ENCODE data around the gene PATE3. TPM values are rescaled to one million over a fixed set of nuclear protein-coding genes. Genes with fewer than 3 reads are reported as not detected.

Gene PATE3
- polyA plus RNA-seq, 1 experiment: not detected

DNA sequence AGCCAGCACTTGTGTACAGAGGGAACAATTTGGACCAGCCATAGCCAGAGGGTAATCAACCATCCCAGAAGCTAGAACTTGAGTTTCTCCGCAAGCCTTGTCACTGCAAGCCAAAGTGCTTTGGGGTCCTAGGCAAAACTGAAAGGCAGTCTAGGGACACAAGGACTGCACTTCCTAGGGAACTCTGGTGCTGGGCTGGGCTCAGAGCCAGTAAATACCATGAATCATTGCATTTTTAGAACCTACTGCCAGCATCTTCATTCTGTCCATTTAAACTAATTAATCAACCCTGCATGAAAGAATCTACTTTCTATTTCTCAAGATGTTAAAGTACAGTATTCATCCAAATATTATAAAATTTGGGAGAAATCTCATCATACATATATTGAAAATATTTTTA is 20.0 kb downstream of the PATE3 start:
- DNase-seq (ENCODE audit: low read depth, low spot score): no peak
- CTCF ChIA-PET: no interaction called here
- TF ChIP-seq, protein P1, sequence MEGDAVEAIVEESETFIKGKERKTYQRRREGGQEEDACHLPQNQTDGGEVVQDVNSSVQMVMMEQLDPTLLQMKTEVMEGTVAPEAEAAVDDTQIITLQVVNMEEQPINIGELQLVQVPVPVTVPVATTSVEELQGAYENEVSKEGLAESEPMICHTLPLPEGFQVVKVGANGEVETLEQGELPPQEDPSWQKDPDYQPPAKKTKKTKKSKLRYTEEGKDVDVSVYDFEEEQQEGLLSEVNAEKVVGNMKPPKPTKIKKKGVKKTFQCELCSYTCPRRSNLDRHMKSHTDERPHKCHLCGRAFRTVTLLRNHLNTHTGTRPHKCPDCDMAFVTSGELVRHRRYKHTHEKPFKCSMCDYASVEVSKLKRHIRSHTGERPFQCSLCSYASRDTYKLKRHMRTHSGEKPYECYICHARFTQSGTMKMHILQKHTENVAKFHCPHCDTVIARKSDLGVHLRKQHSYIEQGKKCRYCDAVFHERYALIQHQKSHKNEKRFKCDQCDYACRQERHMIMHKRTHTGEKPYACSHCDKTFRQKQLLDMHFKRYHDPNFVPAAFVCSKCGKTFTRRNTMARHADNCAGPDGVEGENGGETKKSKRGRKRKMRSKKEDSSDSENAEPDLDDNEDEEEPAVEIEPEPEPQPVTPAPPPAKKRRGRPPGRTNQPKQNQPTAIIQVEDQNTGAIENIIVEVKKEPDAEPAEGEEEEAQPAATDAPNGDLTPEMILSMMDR (IDR thresholded peaks at IDR 0.05; ENCODE audit: low read depth, low read length): no peak
- POLR2A ChIA-PET: no interaction called here
- peaks cover 2% of the 10 kb centered on the region for H3K9me3 ChIP-seq (ENCODE audit: control insufficient read depth, insufficient read depth, low read length)
- no peaks in the 10 kb centered on the region for H3K27me3 ChIP-seq (ENCODE audit: control insufficient read depth, insufficient read depth, low read length)
- no peak overlapping the region for H3K4me3 ChIP-seq (ENCODE audit: low read depth, low read length)
- no peak overlapping the region for H3K27ac ChIP-seq (ENCODE audit: low read depth, low read length)

DNA sequence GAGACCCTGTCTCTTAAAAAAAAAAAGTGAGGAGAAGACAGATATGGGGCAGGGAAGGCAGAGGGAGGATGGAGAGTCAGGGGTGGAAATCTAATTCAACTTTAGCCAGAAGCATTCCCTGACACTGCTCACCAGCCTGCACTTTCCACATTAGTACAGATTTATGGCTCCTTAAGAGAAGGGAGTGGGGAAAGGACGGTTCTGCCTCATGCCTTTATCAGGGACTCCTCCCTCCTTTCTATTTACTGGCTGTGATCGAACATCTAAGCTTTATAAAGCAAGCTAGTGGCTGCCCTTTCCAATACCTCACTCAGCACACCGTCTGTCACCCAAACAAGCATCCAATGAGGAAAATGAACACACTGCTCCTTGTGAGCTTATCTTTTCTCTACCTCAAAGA is 45.1 kb downstream of the PATE3 start, which contains the start of gene PATE4:
Gene PATE4 (plus strand): TSS at position 301 of the 400 bp plus-strand sequence. CDS start 44 bp downstream, at position 345.
- POLR2A ChIA-PET: no interaction called here
- no peak within 1 kb of the TSS for H3K4me3 ChIP-seq (ENCODE audit: low read depth, low read length)
- H3K9me3 ChIP-seq (ENCODE audit: control insufficient read depth, insufficient read depth, low read length): no peaks in the 10 kb centered on the region
- no peaks in the 10 kb centered on the region for H3K27me3 ChIP-seq (ENCODE audit: control insufficient read depth, insufficient read depth, low read length)
- CTCF ChIA-PET: no interaction called here
- TF ChIP-seq, protein P1 (IDR thresholded peaks at IDR 0.05; ENCODE audit: low read depth, low read length): no peak
- DNase-seq (ENCODE audit: low read depth, low spot score): no peak
- no peak within 1 kb of the TSS for H3K27ac ChIP-seq (ENCODE audit: low read depth, low read length)

DNA sequence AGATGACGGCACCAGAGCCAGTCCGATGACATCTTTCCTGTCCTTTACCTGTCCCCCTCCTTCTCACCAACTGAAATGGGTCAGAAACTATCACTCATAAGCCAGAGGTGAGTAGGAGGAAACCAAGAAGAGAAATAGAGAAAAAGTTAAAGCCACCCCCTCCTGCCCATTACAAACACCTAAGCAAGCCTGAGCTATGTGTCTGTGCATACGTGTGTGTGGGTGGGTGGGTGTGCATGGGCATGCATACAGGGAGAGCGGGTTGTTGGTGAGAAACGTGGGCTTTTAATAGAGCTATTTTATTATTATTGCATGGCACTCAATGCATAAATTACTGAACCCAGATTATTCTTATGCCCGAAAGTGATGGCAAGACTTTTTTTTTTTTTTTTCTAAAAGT is 47.8 kb downstream of the PATE3 start:
- Histone ChIP-seq H3K4me3 (ENCODE audit: low read depth, low read length) (no peak overlapping the region), H3K27ac (ENCODE audit: low read depth, low read length) (no peak overlapping the region), H3K27me3 (ENCODE audit: control insufficient read depth, insufficient read depth, low read length) (no peaks in the 10 kb centered on the region), H3K9me3 (ENCODE audit: control insufficient read depth, insufficient read depth, low read length) (no peaks in the 10 kb centered on the region)
- no peak for DNase-seq (ENCODE audit: low read depth, low spot score)
- TF ChIP-seq, protein P1 (IDR thresholded peaks at IDR 0.05; ENCODE audit: low read depth, low read length): no peak
- CTCF ChIA-PET: no interaction called here
- POLR2A ChIA-PET: no interaction called here

Other genes starting within 250 kb of the PATE3 start
- gene EI24, start 218.7 kb upstream of the PATE3 start, polyA plus RNA-seq (2011; rRNA removed): 129 and 150 TPM in 2 replicates
- 382 and 401 TPM in 2 replicates for gene STT3A, start 195.3 kb upstream of the PATE3 start, polyA plus RNA-seq (2011; rRNA removed)
- 20.8 and 33.2 TPM in 2 replicates for gene CHEK1, start 163.0 kb upstream of the PATE3 start, polyA plus RNA-seq (2011; rRNA removed)
- not detected in 2 replicates for gene ACRV1, start 107.3 kb upstream of the PATE3 start, polyA plus RNA-seq (2011; rRNA removed)
- gene PATE1, start 41.8 kb upstream of the PATE3 start, polyA plus RNA-seq (2011; rRNA removed): not detected in 2 replicates
- not detected in 2 replicates for gene PATE2, start 9.3 kb upstream of the PATE3 start, polyA plus RNA-seq (2011; rRNA removed)
- gene PATE4, start 45.2 kb downstream of the PATE3 start, polyA plus RNA-seq (2011; rRNA removed): not detected in 2 replicates
- gene HYLS1, start 99.5 kb downstream of the PATE3 start, polyA plus RNA-seq (2011; rRNA removed): 5.0 and 7.0 TPM in 2 replicates
- gene PUS3, start 115.1 kb downstream of the PATE3 start, polyA plus RNA-seq (2011; rRNA removed): 9.5 and 13.2 TPM in 2 replicates
- gene DDX25, start 116.4 kb downstream of the PATE3 start, polyA plus RNA-seq (2011; rRNA removed): not detected in 2 replicates
- gene VSIG10L2, start 157.9 kb downstream of the PATE3 start, polyA plus RNA-seq (2011; rRNA removed): not detected in 2 replicates

Data from AG04450 (cell line).